CD14-positive monocyte (primary cell): Measurements from ENCODE around the gene AOX1. TPM values are rescaled to one million over a fixed set of nuclear protein-coding genes. Genes with fewer than 3 reads are reported as not detected.

ENCODE experiments used
- DNase-seq, 3 donors: peaks; one replicate each; pipeline ENCODE4 v3.0.0-alpha.2; 2011 to 2022
- H2AFZ ChIP-seq: 2 replicates; pipeline ENCODE4 v1.6.0; 2012; ENCODE audit warnings: mild to moderate bottlenecking, low read depth, low read length, inconsistent platforms; ENCODE audit not compliant: insufficient read depth, poor library complexity, severe bottlenecking
- H3K27ac ChIP-seq, 2 donors: 1 replicate in 1 of 2; 2 replicates in 1 of 2; pipeline ENCODE4 v1.5.1; 2012 to 2013; ENCODE audit warnings: low read length in 2 of 2, control low read depth in 1 of 2, inconsistent platforms in 1 of 2, low read depth in 1 of 2, mild to moderate bottlenecking in 1 of 2
- H3K27me3 ChIP-seq, 2 donors: one replicate each; pipeline versions ENCODE4 v1.6.0 to v1.6.1; 2011 to 2013; ENCODE audit warnings: low read length in 2 of 2; ENCODE audit not compliant: control insufficient read depth in 2 of 2, insufficient read depth in 2 of 2
- H3K36me3 ChIP-seq, 2 donors: replicated peaks in 1 of 2; 1 replicate in 1 of 2; 2 replicates in 1 of 2; pipeline versions ENCODE4 v1.5.1 to v1.6.1; 2012 to 2013; ENCODE audit warnings: low read length in 2 of 2, control low read depth in 1 of 2, inconsistent platforms in 1 of 2, mild to moderate bottlenecking in 1 of 2; ENCODE audit not compliant: insufficient read depth in 2 of 2, control insufficient read depth in 1 of 2
- H3K4me1 ChIP-seq, 2 donors: 1 replicate in 1 of 2; 2 replicates in 1 of 2; pipeline versions ENCODE4 v1.5.1 to v1.6.1; 2012 to 2013; ENCODE audit warnings: low read length in 2 of 2, control low read depth in 1 of 2, inconsistent platforms in 1 of 2, mild to moderate bottlenecking in 1 of 2, moderate library complexity in 1 of 2; ENCODE audit not compliant: insufficient read depth in 2 of 2, control insufficient read depth in 1 of 2
- H3K4me2 ChIP-seq: replicated peaks from 2 replicates; pipeline ENCODE3; 2012; ENCODE audit warnings: low read length, moderate library complexity, mild to moderate bottlenecking; ENCODE audit not compliant: poor library complexity, severe bottlenecking; ENCODE audit errors: extremely low read depth
- H3K4me3 ChIP-seq, 3 experiments: fragments of 200-600 bp in 1 of 3; sonication (generic) in 1 of 3; replicated peaks in 1 of 3; 1 replicate in 2 of 3; 2 replicates in 1 of 3; pipeline ENCODE4 v1.5.1; 2011 to 2013; ENCODE audit warnings: low read length in 3 of 3, mild to moderate bottlenecking in 3 of 3, control low read depth in 2 of 3, low read depth in 2 of 3, inconsistent platforms in 1 of 3, moderate library complexity in 1 of 3
- H3K79me2 ChIP-seq: 2 replicates; pipeline ENCODE4 v1.6.0; 2012; ENCODE audit warnings: mild to moderate bottlenecking, control low read depth, inconsistent platforms, low read length, moderate library complexity; ENCODE audit not compliant: insufficient read depth
- H3K9ac ChIP-seq: 2 replicates; pipeline ENCODE4 v1.6.0; 2017; ENCODE audit warnings: low read length, mild to moderate bottlenecking; ENCODE audit not compliant: insufficient read depth, poor library complexity, severe bottlenecking
- H3K9me3 ChIP-seq, 2 donors: replicated peaks in 1 of 2; 1 replicate in 1 of 2; 2 replicates in 1 of 2; pipeline versions ENCODE4 v1.5.1 to v1.6.1; 2012 to 2013; ENCODE audit warnings: low read length in 2 of 2, control low read depth in 1 of 2; ENCODE audit not compliant: control insufficient read depth in 1 of 2, insufficient read depth in 1 of 2
- H4K20me1 ChIP-seq: 2 replicates; pipeline ENCODE4 v1.6.0; 2012; ENCODE audit warnings: mild to moderate bottlenecking, low read length, control low read depth, moderate library complexity; ENCODE audit not compliant: insufficient read depth
- H3K27ac Mint-ChIP-seq, 7 donors: one replicate each; pipeline ENCODE4 v1.8.0; 2020; ENCODE audit warnings: mild to moderate bottlenecking in 7 of 7, mixed read lengths in 7 of 7, moderate library complexity in 6 of 7, inconsistent platforms in 2 of 7
- H3K27me3 Mint-ChIP-seq, 3 donors: one replicate each; pipeline ENCODE4 v1.8.0; 2021 to 2022; ENCODE audit warnings: low read depth in 3 of 3, mild to moderate bottlenecking in 3 of 3, mixed read lengths in 3 of 3, moderate library complexity in 3 of 3, inconsistent platforms in 1 of 3
- H3K36me3 Mint-ChIP-seq, 2 donors: one replicate each; pipeline ENCODE4 v1.8.0; 2020; ENCODE audit warnings: mixed read lengths in 2 of 2, inconsistent platforms in 1 of 2, mild to moderate bottlenecking in 1 of 2
- H3K4me1 Mint-ChIP-seq: one replicate; pipeline ENCODE4 v1.8.0; 2020; ENCODE audit warnings: mild to moderate bottlenecking, mixed read lengths
- H3K4me3 Mint-ChIP-seq, 2 donors: one replicate each; pipeline ENCODE4 v1.8.0; 2020; ENCODE audit warnings: mild to moderate bottlenecking in 2 of 2, mixed read lengths in 2 of 2, moderate library complexity in 1 of 2
- H3K9me3 Mint-ChIP-seq, 7 donors: one replicate each; pipeline ENCODE4 v1.8.0; 2020 to 2022; ENCODE audit warnings: mixed read lengths in 7 of 7, mild to moderate bottlenecking in 6 of 7, moderate library complexity in 6 of 7, inconsistent platforms in 2 of 7
- WGBS: methylation state at CpG from one replicate; pipeline ENCODE4 v1.1.5; 2013; ENCODE audit warnings: missing lambda C conversion rate; ENCODE audit not compliant: insufficient coverage; 5-methylcytosine and 5-hydroxymethylcytosine counted together
- intact Hi-C, 2 donors: fragments of 100-400 bp; cut with micrococcal nuclease; formaldehyde crosslinking; loops; one replicate each; pipeline versions ENCODE4 v1.15.0 to v1.15.1; 2023
- polyA plus RNA-seq, 3 donors: library from polyadenylated mRNA; depleted of rRNA in 1 of 3; unstranded in 2 of 3; stranded (reverse) in 1 of 3; fragments of 300-500 nt in 2 of 3; fragments of >200 nt in 1 of 3; fragmentation: Illumina TruSeq in 2 of 3; gene quantifications; 1 replicate in 2 of 3; 2 replicates in 1 of 3; pipeline ENCODE4 v1.2.3, GENCODE V29; 2012 to 2021
- TF ChIP-seq, protein P1 (sequence below): fragments of 200-600 bp; IDR thresholded peaks from one replicate; pipeline ENCODE4 v1.8.0; 2022; ENCODE audit warnings: antibody characterized with exemption, mild to moderate bottlenecking

Gene AOX1
- polyA plus RNA-seq, 3 donors, result 0.16 TPM; not detected in 2

DNA sequence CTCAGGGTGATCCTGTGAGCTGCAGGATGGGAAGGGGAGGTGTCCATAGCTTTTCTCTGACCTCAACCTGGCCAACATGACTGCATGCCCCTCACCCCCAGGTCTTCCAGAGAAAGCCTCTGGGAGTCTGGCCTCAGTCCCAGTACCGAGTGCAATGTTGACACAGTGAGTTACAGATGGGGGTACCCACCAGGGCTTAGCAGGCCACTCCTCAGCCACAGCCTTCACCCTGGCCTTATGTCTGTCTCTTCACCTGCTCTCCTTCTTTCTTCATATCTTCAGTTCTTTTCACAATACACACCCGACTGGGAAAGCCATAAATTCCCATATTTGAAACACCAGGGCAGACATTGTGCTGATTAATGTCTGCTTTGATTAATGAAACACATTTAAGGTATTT, 33.5 kb downstream of the AOX1 start:
- 86% methylated on average over 1 of the region's 2 CpGs for WGBS
- Mint-ChIP-seq H3K4me1 (peaks cover 45% of the 10 kb centered on the region), H3K27me3 (no peaks in the 10 kb centered on the region), H3K9me3 (peaks cover 0 to 1% (median 0%) of the 10 kb centered on the region in 7 donors), H3K36me3 (no peaks in the 10 kb centered on the region), H3K27ac (no peak overlapping the region), H3K4me3 (no peak overlapping the region)
- Histone ChIP-seq H3K27me3 (no peaks in the 10 kb centered on the region), H3K4me1 (peaks cover 41 to 43% of the 10 kb centered on the region in 2 donors), H3K27ac (no peak overlapping the region), H4K20me1 (no peaks in the 10 kb centered on the region), H3K9ac (no peak overlapping the region), H3K79me2 (no peaks in the 10 kb centered on the region), H2AFZ (no peak overlapping the region), H3K36me3 (no peaks in the 10 kb centered on the region), H3K4me2 (no peak overlapping the region), H3K9me3 (no peaks in the 10 kb centered on the region), H3K4me3 (no peak overlapping the region)
- intact Hi-C loops, result loop anchor here in 1 of 2 donors (10.0 kb wide), 1 partner anchor 196 kb away; the partner anchor contains the start of gene BZW1
- TF ChIP-seq, protein P1, sequence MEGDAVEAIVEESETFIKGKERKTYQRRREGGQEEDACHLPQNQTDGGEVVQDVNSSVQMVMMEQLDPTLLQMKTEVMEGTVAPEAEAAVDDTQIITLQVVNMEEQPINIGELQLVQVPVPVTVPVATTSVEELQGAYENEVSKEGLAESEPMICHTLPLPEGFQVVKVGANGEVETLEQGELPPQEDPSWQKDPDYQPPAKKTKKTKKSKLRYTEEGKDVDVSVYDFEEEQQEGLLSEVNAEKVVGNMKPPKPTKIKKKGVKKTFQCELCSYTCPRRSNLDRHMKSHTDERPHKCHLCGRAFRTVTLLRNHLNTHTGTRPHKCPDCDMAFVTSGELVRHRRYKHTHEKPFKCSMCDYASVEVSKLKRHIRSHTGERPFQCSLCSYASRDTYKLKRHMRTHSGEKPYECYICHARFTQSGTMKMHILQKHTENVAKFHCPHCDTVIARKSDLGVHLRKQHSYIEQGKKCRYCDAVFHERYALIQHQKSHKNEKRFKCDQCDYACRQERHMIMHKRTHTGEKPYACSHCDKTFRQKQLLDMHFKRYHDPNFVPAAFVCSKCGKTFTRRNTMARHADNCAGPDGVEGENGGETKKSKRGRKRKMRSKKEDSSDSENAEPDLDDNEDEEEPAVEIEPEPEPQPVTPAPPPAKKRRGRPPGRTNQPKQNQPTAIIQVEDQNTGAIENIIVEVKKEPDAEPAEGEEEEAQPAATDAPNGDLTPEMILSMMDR, result no peak
- DNase-seq, result no peak

DNA sequence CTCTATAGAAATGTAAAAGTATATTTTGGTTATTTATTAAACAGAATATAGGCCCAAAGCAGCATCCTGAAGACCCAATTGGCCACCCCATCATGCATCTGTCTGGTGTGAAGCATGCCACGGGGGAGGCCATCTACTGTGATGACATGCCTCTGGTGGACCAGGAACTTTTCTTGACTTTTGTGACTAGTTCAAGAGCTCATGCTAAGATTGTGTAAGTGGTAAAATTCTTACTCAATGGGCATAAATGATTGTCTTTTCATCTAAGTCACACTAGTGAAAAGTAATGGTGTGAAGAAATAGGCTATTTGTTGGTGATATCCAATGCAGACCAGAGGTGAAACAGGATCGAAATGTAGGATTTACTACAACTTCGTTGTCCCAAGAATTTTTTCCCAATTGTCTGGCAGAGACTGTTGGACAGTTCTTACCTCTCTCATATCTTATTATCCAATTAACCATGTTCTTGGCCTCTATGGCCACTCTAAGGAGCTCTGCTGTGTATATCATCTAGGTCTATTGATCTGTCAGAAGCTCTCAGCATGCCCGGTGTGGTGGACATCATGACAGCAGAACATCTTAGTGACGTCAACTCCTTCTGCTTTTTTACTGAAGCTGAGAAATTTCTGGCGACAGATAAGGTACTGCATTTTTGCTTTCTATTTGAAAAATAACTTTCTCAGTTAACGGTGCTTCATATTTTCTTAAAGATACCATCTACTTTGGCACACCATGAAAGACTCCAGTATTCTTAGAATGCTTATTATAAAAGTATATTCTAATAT, 35.0 kb downstream of the AOX1 start:
- Histone ChIP-seq H3K79me2 (no peaks in the 10 kb centered on the region), H3K36me3 (no peaks in the 10 kb centered on the region), H3K9me3 (no peaks in the 10 kb centered on the region), H4K20me1 (no peaks in the 10 kb centered on the region), H3K4me2 (peak overlapping the region; percentile 24), H3K9ac (no peak overlapping the region), H2AFZ (no peak overlapping the region), H3K27ac (peak overlapping the region in 1 of 2 donors; percentile 52), H3K4me3 (no peak overlapping the region), H3K4me1 (peaks cover 30 to 31% of the 10 kb centered on the region in 2 donors), H3K27me3 (no peaks in the 10 kb centered on the region)
- H3K4me1 Mint-ChIP-seq, result peaks cover 44% of the 10 kb centered on the region
- H3K27ac Mint-ChIP-seq, result peak overlapping the region; percentile 38 to 92 (median 71)
- peaks cover 0 to 1% (median 0%) of the 10 kb centered on the region in 7 donors for H3K9me3 Mint-ChIP-seq
- peak overlapping the region in 1 of 2 donors; percentile 40 for H3K4me3 Mint-ChIP-seq
- H3K27me3 Mint-ChIP-seq, result no peaks in the 10 kb centered on the region
- TF ChIP-seq, protein P1, result no peak
- intact Hi-C loops, result no loop called here
- H3K36me3 Mint-ChIP-seq, result no peaks in the 10 kb centered on the region
- peak; percentile 20 to 68 (median 53) for DNase-seq
- WGBS, result 51% methylated on average over 3 of the region's 7 CpGs
